SH-SY5Y (cell line): ENCODE measurements around the gene KIF1B.

Experiments used
- GATA2 ChIP-seq: IDR thresholded peaks from 2 replicates; pipeline ENCODE4 v1.6.1; 2011; ENCODE audit warnings: mild to moderate bottlenecking, low read depth, low read length
- GATA3 ChIP-seq: IDR thresholded peaks from 2 replicates; pipeline ENCODE4 v1.6.1; 2011; ENCODE audit warnings: low read depth, mild to moderate bottlenecking, low read length, moderate library complexity

DNA sequence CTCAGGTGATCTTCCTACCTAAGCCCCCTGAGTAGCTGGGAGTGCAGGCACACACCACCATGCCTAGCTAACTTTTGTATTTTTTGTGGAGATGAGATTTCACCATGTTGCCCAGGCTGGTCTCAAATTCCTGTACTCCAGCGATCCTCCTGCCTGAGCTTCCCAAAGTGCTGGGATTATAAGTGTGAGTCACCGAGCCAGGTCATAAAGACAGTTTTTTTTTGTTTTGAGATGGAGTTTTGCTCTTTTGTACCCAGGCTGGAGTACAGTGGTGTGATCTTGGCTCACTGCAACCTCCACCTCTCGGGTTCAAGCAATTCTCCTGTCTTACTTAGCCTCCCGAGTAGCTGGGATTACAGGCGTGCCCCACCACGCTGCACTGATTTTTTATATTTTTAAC lies 42.1 kb downstream of the KIF1B start:
- TF ChIP-seq GATA2 (no peak), GATA3 (no peak)
